Thymus (tissue), 11 donors: ENCODE measurements around the gene GOLGA8K. TPM values are rescaled to one million over a fixed set of nuclear protein-coding genes. Genes with fewer than 3 reads are reported as not detected.
"Not testable (repeated sequence)": the region's sequence is repeated elsewhere in the genome, so short reads cannot be mapped to it uniquely, and the experiment has no call there.

Source experiments
- DNase-seq, 9 donors: peaks; one replicate each; pipeline ENCODE4 v3.0.0-alpha.2; 2013; ENCODE audit warnings: low spot score in 9 of 9, low read depth in 6 of 9, missing footprints in 1 of 9
- H3K27ac ChIP-seq, 2 donors: one replicate each; pipeline ENCODE4 v1.5.1; 2013; ENCODE audit warnings: control low read depth in 1 of 2, low read depth in 1 of 2, low read length in 1 of 2, mild to moderate bottlenecking in 1 of 2, moderate library complexity in 1 of 2
- H3K27me3 ChIP-seq, 2 donors: one replicate each; pipeline ENCODE4 v1.5.1; 2013; ENCODE audit warnings: low read length in 1 of 2; ENCODE audit not compliant: control insufficient read depth in 2 of 2, insufficient read depth in 1 of 2
- H3K36me3 ChIP-seq, 2 donors: one replicate each; pipeline ENCODE4 v1.5.1; 2013; ENCODE audit warnings: low read length in 1 of 2, mild to moderate bottlenecking in 1 of 2, moderate library complexity in 1 of 2; ENCODE audit not compliant: control insufficient read depth in 2 of 2, insufficient read depth in 2 of 2
- H3K4me1 ChIP-seq, 2 donors: one replicate each; pipeline ENCODE4 v1.5.1; 2013; ENCODE audit warnings: low read length in 2 of 2; ENCODE audit not compliant: control insufficient read depth in 2 of 2, insufficient read depth in 2 of 2
- H3K4me3 ChIP-seq, 2 donors: one replicate each; pipeline ENCODE4 v1.5.1; 2013; ENCODE audit warnings: low read length in 2 of 2, control low read depth in 1 of 2, mild to moderate bottlenecking in 1 of 2
- H3K9me3 ChIP-seq, 2 donors: one replicate each; pipeline ENCODE4 v1.5.1; 2013; ENCODE audit warnings: low read length in 1 of 2, mild to moderate bottlenecking in 1 of 2; ENCODE audit not compliant: control insufficient read depth in 2 of 2, insufficient read depth in 1 of 2
- WGBS: extraction: QIAGEN DNeasy Blood & Tissue Kit; methylation state at CpG from one replicate; pipeline ENCODE4 v1.1.7; 2013; 5-methylcytosine and 5-hydroxymethylcytosine counted together
- polyA plus RNA-seq: library from polyadenylated mRNA; stranded (reverse); fragments of 200-250 nt; gene quantifications from one replicate; pipeline ENCODE4 v1.2.3, GENCODE V29; 2013
- total RNA-seq: library from RNA; stranded (reverse); fragments of 120-200 nt; gene quantifications from one replicate; pipeline ENCODE4 v1.2.4, GENCODE V29; 2013
- donor health status: healthy.

GOLGA8K gene
- total and polyA plus RNA-seq, 2 donors = 0.28 to 0.37 TPM

- not testable (repeated sequence) for DNase-seq, H3K9me3 ChIP-seq, H3K27me3 ChIP-seq, H3K4me3 ChIP-seq, H3K36me3 ChIP-seq, H3K27ac ChIP-seq, H3K4me1 ChIP-seq
- 100% methylated on average over 2 of the region's 14 CpGs for WGBS
Observed at GRCh38 chr15:32388050-32388648, 14.9 kb downstream of the GOLGA8K start.

GRCh38 chr15:32385823-32386495 lies 17.1 kb downstream of the GOLGA8K start:
- 97% methylated on average over 6 of the region's 13 CpGs for WGBS
- not testable (repeated sequence) for H3K27ac ChIP-seq, H3K27me3 ChIP-seq, H3K4me3 ChIP-seq, DNase-seq, H3K4me1 ChIP-seq, H3K9me3 ChIP-seq, H3K36me3 ChIP-seq

GRCh38 chr15:32374185-32374584 lies 28.9 kb downstream of the GOLGA8K start:
- H3K9me3 ChIP-seq, H3K4me1 ChIP-seq, H3K36me3 ChIP-seq, H3K4me3 ChIP-seq, H3K27ac ChIP-seq, DNase-seq, H3K27me3 ChIP-seq: not testable (repeated sequence)
- WGBS = no CpG with 5 or more reads among the region's 2 CpGs

- DNase-seq, H3K4me1 ChIP-seq, H3K4me3 ChIP-seq, H3K36me3 ChIP-seq, H3K9me3 ChIP-seq, H3K27me3 ChIP-seq, H3K27ac ChIP-seq: not testable (repeated sequence)
- no CpG with 5 or more reads among the region's 6 CpGs for WGBS
Observed at GRCh38 chr15:32373707-32374106, 29.4 kb downstream of the GOLGA8K start.

GRCh38 chr15:32372075-32372474 lies 31.0 kb downstream of the GOLGA8K start:
- H3K27ac ChIP-seq, H3K4me3 ChIP-seq, H3K27me3 ChIP-seq, H3K36me3 ChIP-seq, DNase-seq, H3K9me3 ChIP-seq, H3K4me1 ChIP-seq: not testable (repeated sequence)
- WGBS = 92% methylated on average over 3 of the region's 5 CpGs

GRCh38 chr15:32370526-32370925 lies 32.6 kb downstream of the GOLGA8K start:
- WGBS = no CpG with 5 or more reads among the region's 9 CpGs
- not testable (repeated sequence) for H3K36me3 ChIP-seq, H3K27me3 ChIP-seq, H3K4me3 ChIP-seq, H3K27ac ChIP-seq, H3K4me1 ChIP-seq, DNase-seq, H3K9me3 ChIP-seq

- not testable (repeated sequence) for H3K4me3 ChIP-seq, H3K27ac ChIP-seq, DNase-seq, H3K27me3 ChIP-seq, H3K9me3 ChIP-seq, H3K4me1 ChIP-seq, H3K36me3 ChIP-seq
- WGBS = no CpG with 5 or more reads among the region's 2 CpGs
Observed at GRCh38 chr15:32370064-32370463, 33.0 kb downstream of the GOLGA8K start.

GRCh38 chr15:32366492-32366891 lies 36.6 kb downstream of the GOLGA8K start:
- not testable (repeated sequence) for H3K4me3 ChIP-seq, H3K9me3 ChIP-seq, H3K27me3 ChIP-seq, DNase-seq, H3K27ac ChIP-seq, H3K36me3 ChIP-seq, H3K4me1 ChIP-seq
- no CpG with 5 or more reads among the region's 7 CpGs for WGBS

GRCh38 chr15:32365955-32366354 lies 37.1 kb downstream of the GOLGA8K start:
- not testable (repeated sequence) for H3K27ac ChIP-seq, DNase-seq, H3K4me1 ChIP-seq, H3K36me3 ChIP-seq, H3K9me3 ChIP-seq, H3K27me3 ChIP-seq, H3K4me3 ChIP-seq
- WGBS = no CpG with 5 or more reads among the region's 10 CpGs
